Esophagus (tissue), 2 donors: ENCODE measurements around the gene MRPL58. TPM values are rescaled to one million over a fixed set of nuclear protein-coding genes. Genes with fewer than 3 reads are reported as not detected.

Source experiments
- H3K27ac ChIP-seq, 2 donors: one replicate each; pipeline ENCODE4 v1.5.1; 2013; ENCODE audit warnings: low read depth in 2 of 2, mild to moderate bottlenecking in 2 of 2, inconsistent platforms in 1 of 2, low read length in 1 of 2, moderate library complexity in 1 of 2
- H3K27me3 ChIP-seq, 2 donors: one replicate each; pipeline ENCODE4 v1.6.1; 2013; ENCODE audit warnings: low read length in 2 of 2, control low read depth in 1 of 2, mild to moderate bottlenecking in 1 of 2; ENCODE audit not compliant: insufficient read depth in 2 of 2, control insufficient read depth in 1 of 2
- H3K36me3 ChIP-seq, 2 donors: one replicate each; pipeline ENCODE4 v1.6.1; 2013; ENCODE audit warnings: low read length in 1 of 2; ENCODE audit not compliant: control insufficient read depth in 2 of 2, insufficient read depth in 2 of 2
- H3K4me1 ChIP-seq, 2 donors: one replicate each; pipeline ENCODE4 v1.6.1; 2013; ENCODE audit warnings: low read length in 1 of 2; ENCODE audit not compliant: control insufficient read depth in 2 of 2, insufficient read depth in 2 of 2
- H3K4me3 ChIP-seq, 2 donors: one replicate each; pipeline ENCODE4 v1.5.1; 2013; ENCODE audit warnings: low read length in 2 of 2, mild to moderate bottlenecking in 2 of 2, low read depth in 1 of 2, moderate library complexity in 1 of 2
- H3K9me3 ChIP-seq, 2 donors: one replicate each; pipeline ENCODE4 v1.6.1; 2013; ENCODE audit warnings: mild to moderate bottlenecking in 2 of 2, low read depth in 1 of 2, low read length in 1 of 2, moderate library complexity in 1 of 2; ENCODE audit not compliant: control insufficient read depth in 2 of 2, insufficient read depth in 1 of 2
- WGBS, 2 donors: extraction: QIAGEN DNeasy Blood & Tissue Kit; methylation state at CpG; one replicate each; pipeline ENCODE4 v1.1.7; 2013; 5-methylcytosine and 5-hydroxymethylcytosine counted together
- polyA plus RNA-seq, 2 donors: library from polyadenylated mRNA; stranded (reverse); fragments of 200-250 nt; gene quantifications; one replicate each; pipeline ENCODE4 v1.2.3, GENCODE V29; 2013
- donor health status: healthy with polysubstance abuse.
- donor health status: Bipolar disorder and iron deficiency.

Gene MRPL58
- polyA plus RNA-seq, 2 donors: 31.8 to 42.4 TPM

DNA sequence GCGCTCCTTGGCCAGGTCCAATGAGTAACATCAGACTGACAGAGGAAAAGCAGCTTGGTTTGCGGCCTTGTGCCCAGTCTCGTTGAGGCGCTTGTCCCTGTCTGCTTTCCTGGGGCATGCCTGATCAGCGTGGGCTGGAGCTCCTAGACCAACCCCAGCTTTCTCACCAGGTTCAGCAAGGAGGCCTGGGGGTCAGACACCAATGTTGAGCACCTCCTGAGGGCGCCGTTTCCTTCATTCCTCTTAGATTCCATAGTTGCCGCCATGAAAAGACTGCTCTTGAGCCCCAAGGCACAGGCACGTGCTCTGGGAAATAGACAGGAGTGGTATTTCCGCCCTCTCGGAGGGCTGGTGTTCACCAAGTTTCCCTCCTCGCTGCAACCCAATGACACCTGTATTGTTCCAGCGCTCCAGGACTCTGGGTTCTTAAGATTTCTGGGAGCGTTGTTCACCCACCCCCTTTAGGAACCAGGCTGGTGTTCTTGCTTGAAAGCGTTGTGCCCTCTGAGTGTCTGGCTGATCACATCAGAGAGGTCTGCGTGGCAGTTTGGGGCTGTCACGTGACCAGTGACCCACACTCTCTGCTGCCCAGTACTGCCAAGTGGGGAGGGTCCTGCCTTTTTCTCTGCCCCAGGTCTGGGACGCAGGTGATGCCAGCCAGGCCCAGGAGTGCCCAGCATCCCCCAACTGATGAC is 52.5 kb downstream of the MRPL58 start:
- no peak overlapping the region for H3K4me3 ChIP-seq
- 91 to 92% methylated on average over 18 of the region's 18 CpGs for WGBS, 2 donors
- peaks cover 0 to 4% of the 10 kb centered on the region in 2 donors for H3K4me1 ChIP-seq
- peaks cover 10 to 25% of the 10 kb centered on the region in 2 donors for H3K36me3 ChIP-seq
- H3K27me3 ChIP-seq: no peaks in the 10 kb centered on the region
- no peak overlapping the region for H3K27ac ChIP-seq
- H3K9me3 ChIP-seq: no peaks in the 10 kb centered on the region

DNA sequence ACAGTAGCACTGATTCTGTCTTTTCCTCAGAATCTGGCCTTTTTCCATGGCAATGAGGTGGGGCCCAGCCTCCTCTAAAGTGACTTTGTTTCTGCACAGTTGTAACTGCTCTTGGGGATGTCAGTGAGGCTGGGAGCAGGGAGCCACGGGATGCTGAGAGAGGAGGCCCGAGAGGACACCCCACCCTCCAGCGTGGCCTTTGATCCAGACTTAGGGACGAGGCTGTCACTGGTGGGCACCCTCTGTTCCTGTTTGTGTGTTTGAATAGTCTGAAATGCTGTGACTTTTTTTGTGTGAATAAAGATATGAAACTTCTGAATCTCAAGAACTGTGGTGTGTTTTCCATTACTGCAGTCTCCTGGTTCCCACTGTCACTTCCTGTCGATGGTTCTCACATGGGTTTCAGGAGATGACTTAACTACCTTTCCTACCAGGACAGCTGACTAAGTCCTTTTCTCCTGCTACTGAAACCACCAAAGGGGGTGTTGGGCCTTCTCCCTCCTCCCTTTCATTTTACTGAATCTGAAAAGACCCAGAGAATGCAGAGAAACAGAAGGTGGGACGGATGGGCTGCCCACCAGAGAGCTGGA is 53.2 kb downstream of the MRPL58 start:
- no peaks in the 10 kb centered on the region for H3K9me3 ChIP-seq

DNA sequence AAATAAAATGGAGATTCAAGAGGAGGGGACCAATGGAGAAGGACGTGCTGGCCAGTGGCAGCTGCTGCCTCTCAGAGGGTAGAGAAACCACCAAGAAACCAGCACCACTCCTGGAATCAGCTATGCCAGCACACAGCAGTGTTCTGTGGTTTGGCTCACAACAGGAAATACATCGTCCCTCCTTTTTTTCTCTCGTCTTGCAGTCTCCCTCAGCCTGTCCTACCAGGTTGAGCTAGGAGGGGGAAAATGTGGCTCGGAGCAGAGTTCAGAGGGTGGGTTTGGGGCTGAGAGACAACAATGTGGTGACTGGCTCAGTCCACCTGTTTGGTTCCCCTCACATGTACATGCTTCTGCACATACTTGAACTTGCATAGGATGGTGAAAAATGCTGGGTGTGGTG is 55.4 kb downstream of the MRPL58 start:
- no peak overlapping the region for H3K4me3 ChIP-seq
- peaks cover 0 to 4% of the 10 kb centered on the region in 2 donors for H3K4me1 ChIP-seq
- no peaks in the 10 kb centered on the region for H3K9me3 ChIP-seq
- no peak overlapping the region for H3K27ac ChIP-seq
- H3K36me3 ChIP-seq: peaks cover 7 to 14% of the 10 kb centered on the region in 2 donors
- WGBS, 2 donors: 49 to 51% methylated on average over 4 of the region's 4 CpGs
- H3K27me3 ChIP-seq: no peaks in the 10 kb centered on the region

More for the DNA sequence above, 53.2 kb downstream of the MRPL58 start:
- Histone ChIP-seq H3K4me1 (peaks cover 0 to 4% of the 10 kb centered on the region in 2 donors), H3K36me3 (peaks cover 10 to 21% of the 10 kb centered on the region in 2 donors), H3K4me3 (no peak overlapping the region), H3K27ac (no peak overlapping the region), H3K27me3 (no peaks in the 10 kb centered on the region)
- 71 to 78% methylated on average over 6 of the region's 6 CpGs for WGBS, 2 donors

DNA sequence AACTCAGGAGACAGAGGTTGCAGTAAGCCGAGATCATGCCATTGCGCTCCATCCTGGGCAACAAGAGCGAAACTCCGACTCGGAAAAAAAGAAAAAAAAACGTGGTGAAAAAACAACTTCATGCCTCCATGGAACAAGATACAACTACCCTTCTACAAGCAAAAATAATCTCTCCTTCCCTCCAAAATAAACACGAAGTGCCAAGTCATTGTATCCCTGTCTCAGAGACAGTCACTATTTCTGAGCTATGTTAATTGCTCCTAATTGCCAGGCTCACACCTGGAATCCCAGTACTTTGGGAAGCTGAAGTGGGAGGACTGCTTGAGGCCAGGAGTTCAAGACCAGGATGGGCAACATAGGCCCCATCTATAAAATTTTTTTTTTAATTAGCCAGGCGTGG is 56.3 kb downstream of the MRPL58 start:
- H3K4me1 ChIP-seq: peaks cover 0 to 4% of the 10 kb centered on the region in 2 donors

DNA sequence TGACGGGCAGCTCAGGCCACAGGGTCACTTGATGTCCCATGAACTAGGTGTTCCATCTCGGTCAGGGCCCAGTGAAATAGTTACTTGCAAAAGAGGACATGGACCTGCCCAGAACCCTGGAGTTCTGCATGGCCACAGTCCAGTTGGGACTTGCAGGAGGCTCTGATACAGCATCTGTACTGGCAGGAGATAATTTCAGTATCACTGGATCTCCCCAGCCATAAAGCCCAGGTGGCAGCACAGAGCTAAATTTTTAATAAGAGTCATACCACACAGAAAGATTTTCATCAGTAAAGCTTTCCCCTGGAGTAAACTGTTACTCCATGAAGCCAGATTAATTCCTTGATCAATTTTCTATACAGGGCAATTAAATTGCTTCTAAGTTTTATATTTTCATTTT is 57.3 kb downstream of the MRPL58 start:
- Histone ChIP-seq H3K4me1 (peaks cover 0 to 4% of the 10 kb centered on the region in 2 donors), H3K9me3 (no peaks in the 10 kb centered on the region), H3K27me3 (no peaks in the 10 kb centered on the region), H3K4me3 (no peak overlapping the region), H3K36me3 (peaks cover 0 to 5% of the 10 kb centered on the region in 2 donors), H3K27ac (no peak overlapping the region)
- 74 to 84% methylated on average over 2 of the region's 2 CpGs for WGBS, 2 donors

More for the DNA sequence above, 56.3 kb downstream of the MRPL58 start:
- peaks cover 0 to 10% of the 10 kb centered on the region in 2 donors for H3K36me3 ChIP-seq
- 82 to 85% methylated on average over 8 of the region's 8 CpGs for WGBS, 2 donors
- H3K9me3 ChIP-seq: no peaks in the 10 kb centered on the region
- no peak overlapping the region for H3K4me3 ChIP-seq
- H3K27me3 ChIP-seq: no peaks in the 10 kb centered on the region
- no peak overlapping the region for H3K27ac ChIP-seq

Other genes starting within 250 kb of the MRPL58 start
- 10 to 100 TPM; 19.7 to 25.6 TPM for gene NAT9, start 236.3 kb upstream of the MRPL58 start, polyA plus RNA-seq
- gene GRIN2C, start 152.8 kb upstream of the MRPL58 start, polyA plus RNA-seq: under 1 TPM; 0.08 to 0.10 TPM
- 10 to 100 TPM; 13.4 to 28.9 TPM for gene FDXR, start 139.7 kb upstream of the MRPL58 start, polyA plus RNA-seq
- gene FADS6, start 119.0 kb upstream of the MRPL58 start, polyA plus RNA-seq: 1 to 10 TPM; 1.8 to 2.6 TPM
- 10 to 100 TPM in 1 of 2 donors, 1 to 10 TPM in 1; 6.0 to 11.9 TPM for gene USH1G, start 89.4 kb upstream of the MRPL58 start, polyA plus RNA-seq
- under 1 TPM; 0.61 to 0.77 TPM for gene OTOP2, start 88.4 kb upstream of the MRPL58 start, polyA plus RNA-seq
- 10 to 100 TPM; 11.2 to 16.1 TPM for gene OTOP3, start 76.8 kb upstream of the MRPL58 start, polyA plus RNA-seq
- 1 to 10 TPM; 2.7 to 6.6 TPM for gene HID1, start 39.9 kb upstream of the MRPL58 start, polyA plus RNA-seq
- 1 to 10 TPM; 3.6 to 4.3 TPM for gene CDR2L, start 25.0 kb upstream of the MRPL58 start, polyA plus RNA-seq
- 100 to 1,000 TPM; 465 to 697 TPM for gene ATP5PD, start 34.3 kb downstream of the MRPL58 start, polyA plus RNA-seq
- 10 to 100 TPM in 1 of 2 donors, 1 to 10 TPM in 1; 10.0 to 11.5 TPM for gene KCTD2, start 34.6 kb downstream of the MRPL58 start, polyA plus RNA-seq
- gene SLC16A5, start 75.3 kb downstream of the MRPL58 start, polyA plus RNA-seq: 1 to 10 TPM; 8.7 to 10.0 TPM
- gene ARMC7, start 97.3 kb downstream of the MRPL58 start, polyA plus RNA-seq: 1 to 10 TPM; 6.3 to 7.0 TPM
- 10 to 100 TPM; 64.2 to 79.0 TPM for gene NT5C, start 119.1 kb downstream of the MRPL58 start, polyA plus RNA-seq
- gene JPT1, start 141.8 kb downstream of the MRPL58 start, polyA plus RNA-seq: 100 to 1,000 TPM; 292 to 300 TPM
- gene SUMO2, start 170.3 kb downstream of the MRPL58 start, polyA plus RNA-seq: 10 to 100 TPM; 68.8 to 76.0 TPM
- 10 to 100 TPM; 31.1 to 37.1 TPM for gene NUP85, start 193.0 kb downstream of the MRPL58 start, polyA plus RNA-seq
- gene GGA3, start 248.9 kb downstream of the MRPL58 start, polyA plus RNA-seq: 10 to 100 TPM; 22.8 to 33.2 TPM
- 10 to 100 TPM; 44.8 to 70.5 TPM for gene MRPS7, start 249.2 kb downstream of the MRPL58 start, polyA plus RNA-seq